NCI-H748 treated with DMSO at 0.1 percent for 48 hours (cell line): ENCODE measurements around the gene PBX4.
"Not testable (repeated sequence)": the region's sequence is repeated elsewhere in the genome, so short reads cannot be mapped to it uniquely, and the experiment has no call there.

Source experiments
- DNase-seq: peaks from one replicate; lab custom pipeline; 2025; lab: John Stamatoyannopoulos, UW

Gene PBX4

GRCh38 chr19:19618219-19619051, at the start of gene PBX4:
Gene PBX4, minus strand, starts transcription at chr19:19618687. Its CDS starts 58 bp downstream, at chr19:19618629.
- peak; percentile 98 for DNase-seq

DNA sequence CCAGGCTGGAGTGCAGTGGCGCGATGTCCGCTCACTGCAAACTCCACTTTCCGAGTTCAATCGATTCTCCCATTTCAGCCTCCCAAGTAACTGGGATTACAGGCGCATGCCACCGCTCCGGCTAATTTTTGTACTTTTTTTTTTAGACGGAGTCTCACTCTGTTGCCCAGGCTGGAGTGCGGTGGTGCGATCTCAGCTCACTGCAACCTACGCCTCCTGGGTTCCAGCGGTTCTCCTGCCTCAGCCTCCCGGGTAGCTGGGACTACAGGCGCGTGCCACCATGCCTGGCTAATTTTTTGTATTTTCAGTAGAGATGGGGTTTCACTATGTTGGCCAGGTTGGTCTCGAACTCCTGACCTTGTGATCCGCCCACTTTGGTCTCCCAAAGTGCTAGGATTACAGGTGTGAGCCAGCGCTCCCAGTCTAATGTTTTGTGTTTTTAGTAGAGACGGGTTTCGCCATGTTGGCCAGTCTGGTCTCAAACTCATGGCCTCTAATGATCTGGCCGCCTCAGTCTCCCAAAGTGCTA, 47.0 kb upstream of the PBX4 start:
- not testable (repeated sequence) for DNase-seq

DNA sequence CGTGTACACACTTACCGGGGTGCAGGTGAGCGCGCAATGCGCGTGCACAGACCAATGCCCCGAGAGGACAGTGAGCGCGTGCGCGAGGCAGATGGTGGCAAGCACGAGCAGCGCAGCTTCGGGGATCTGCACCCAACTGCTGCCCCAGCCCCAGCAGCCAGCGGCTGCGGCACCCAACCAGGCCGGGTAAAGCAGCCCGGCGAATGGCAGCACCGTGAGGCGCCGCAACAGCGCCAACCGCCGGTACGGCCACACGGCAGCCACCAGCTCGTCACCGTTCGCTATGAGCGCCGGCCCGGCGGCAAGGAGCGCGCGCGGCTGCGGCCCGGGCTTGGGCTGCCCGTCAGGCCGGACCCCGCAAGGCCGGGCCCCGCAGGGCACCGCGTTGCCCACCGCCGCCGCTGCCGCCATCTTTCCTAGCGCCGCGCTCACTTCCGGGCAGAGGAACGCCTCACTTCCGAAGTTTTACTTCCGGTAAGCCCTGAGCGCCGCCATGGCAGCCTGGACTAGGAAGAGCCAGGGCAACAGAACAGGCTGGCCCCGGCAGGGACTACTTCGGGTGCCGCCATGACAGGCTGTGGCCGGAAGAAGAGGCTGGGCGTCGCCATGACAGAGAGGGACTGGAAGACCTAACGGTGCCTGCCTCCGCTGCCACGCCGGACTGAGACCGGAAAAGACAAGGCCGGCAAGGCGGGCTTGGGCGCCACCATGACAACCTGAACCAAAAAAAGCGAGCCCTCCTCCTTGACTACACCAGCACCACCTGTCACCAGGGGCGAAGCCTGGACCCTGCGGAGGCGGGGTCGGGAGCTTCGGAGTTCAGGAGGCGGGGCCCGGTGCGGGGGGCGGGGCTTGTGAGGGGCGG, 45.0 kb upstream of the PBX4 start, which contains the start of gene ATP13A1:
Gene ATP13A1, minus strand, starts transcription at position 421 of the 865 bp plus-strand sequence. Its CDS starts 10 bp downstream, at position 411.
- DNase-seq = peak; percentile 92

DNA sequence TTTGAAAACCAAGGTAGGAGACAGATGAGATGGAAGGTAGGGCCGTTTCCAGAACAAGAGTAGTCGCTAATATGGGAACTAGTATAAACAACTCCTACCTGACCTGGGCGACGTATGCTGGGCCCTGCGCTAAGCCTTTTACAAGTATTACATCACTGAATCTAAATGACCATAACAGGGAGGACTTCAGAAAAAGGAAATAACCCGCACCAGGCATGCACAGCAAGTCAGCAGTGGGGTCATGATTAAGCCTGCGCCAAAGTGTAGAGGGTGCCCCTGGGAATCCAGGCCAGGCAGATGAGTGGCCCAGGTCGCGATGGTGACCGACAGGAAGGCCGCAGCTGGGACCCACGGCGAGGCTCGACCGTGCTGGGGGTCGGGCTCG, 44.4 kb upstream of the PBX4 start:
- DNase-seq = no peak

GRCh38 chr19:19662344-19662743, 43.9 kb upstream of the PBX4 start:
- DNase-seq = no peak

- DNase-seq = no peak
These were observed 43.3 kb upstream of the PBX4 start for GRCh38 chr19:19661675-19662251.

DNA sequence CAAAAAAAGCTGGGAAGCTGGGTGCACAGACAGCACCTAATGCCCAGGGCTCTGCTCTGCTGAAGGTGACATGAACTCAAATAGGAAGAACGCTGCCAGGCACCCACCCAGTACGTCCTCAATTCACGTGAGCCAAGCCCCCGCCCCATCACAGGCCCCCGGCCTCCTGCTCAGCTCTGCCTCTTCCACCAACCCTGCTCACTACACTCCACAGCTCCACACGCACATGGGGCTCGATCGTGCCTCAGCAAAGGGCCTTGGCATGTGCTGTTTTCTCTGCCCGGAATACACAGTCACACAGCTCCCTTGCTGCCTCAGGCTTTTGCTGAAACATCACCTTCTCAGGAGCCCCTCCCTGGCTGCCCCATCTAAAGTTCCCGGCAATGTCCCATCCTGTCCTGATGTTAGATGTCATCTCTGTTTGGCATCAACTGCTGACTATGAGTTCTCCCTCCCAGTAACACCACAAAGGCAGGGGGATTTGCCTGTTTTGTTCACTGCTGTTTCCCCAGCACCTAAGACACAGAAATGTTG, 42.7 kb upstream of the PBX4 start:
- DNase-seq = no peak

DNA sequence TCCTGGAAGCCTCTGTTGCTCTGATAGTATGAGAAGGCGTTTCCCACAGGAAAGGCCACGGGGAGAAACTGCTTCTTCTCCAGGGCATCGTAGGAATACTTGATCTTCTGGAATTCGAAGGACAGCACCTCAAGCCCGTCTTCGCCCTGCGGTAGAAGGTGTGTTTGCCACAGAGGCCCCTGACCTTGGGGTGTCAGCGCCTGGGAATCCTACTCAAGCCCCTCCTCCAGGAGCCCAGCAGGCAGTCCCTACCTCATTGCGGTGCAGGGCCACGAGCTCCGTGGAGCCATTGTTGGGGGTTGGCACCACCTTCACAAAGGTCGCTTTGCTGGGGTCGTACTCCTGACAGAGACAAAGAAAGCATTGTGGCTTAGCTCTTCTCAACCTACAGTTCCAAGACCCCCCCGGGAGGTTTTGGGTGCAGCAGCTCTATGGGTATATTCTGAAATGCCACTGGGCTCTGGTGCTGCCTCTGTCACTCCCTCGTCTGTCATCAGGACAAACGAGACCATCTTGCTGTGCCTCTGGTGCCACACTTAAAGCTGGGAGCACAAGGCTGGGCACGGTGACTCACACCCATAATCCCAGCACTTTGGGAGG, 41.3 kb upstream of the PBX4 start:
- DNase-seq = no peak

DNA sequence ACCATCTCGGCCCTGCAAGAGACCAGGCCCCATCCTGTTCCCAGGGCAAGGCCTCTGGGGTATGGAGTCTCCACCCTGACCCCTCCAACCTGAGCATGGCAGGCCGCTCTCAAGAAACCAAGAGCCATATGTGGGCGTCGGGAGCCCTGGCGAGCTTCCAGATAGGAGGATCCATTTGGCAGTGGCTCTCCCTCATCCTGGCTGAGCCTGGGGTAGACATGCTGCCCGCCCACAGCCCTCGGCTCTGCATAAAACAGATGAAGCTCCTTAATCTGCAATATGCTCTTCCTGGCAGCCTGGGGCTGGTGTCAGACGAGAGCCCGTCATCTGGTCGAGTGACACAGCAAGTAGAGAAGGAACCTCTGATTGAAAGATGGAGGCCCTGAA, 38.9 kb upstream of the PBX4 start:
- DNase-seq = no peak

DNA sequence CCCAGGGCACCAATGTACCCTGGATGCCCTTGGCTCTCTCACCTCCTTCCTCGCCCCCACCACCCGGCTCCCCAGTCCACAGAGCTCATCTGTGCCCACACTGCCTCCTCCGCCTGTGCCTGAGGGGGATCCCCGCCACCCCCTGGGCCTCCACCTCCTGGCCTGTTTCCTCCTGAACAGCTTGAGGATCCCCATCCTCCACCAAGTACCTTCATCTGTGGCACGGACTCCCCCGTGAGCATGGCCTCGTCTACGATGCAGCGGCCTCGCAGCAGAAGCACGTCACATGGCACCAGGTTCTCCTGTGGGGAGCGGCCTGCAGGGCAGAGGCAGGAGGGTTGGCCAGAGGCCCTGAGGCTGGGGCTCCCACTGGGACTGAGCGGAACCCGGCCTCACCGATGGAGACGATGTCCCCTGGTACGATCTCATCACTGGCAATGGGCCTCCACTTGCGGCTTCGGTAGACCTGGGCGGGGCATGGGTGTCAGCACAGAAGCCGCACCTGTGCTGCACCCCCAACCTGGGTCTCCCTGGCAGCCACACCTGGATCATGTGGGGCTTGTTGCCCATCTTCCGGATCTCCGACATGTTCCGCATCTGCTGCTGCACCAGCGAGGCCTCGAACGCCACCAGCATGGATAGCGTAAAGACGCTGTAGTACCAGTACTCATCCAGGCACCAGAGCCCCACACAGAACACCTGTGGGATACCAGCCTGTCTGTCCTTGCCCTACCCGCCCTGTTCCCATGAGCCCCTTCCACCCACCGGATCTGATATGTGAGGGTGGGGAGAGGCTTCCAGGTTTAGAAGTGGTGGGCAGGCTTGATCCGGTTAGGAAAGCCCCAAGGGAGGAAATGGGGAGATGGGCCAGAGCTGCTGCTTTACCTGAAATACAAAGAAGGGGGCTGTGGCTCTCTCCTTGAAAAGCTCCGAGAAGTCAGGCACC, 38.2 kb upstream of the PBX4 start:
- DNase-seq = no peak

DNA sequence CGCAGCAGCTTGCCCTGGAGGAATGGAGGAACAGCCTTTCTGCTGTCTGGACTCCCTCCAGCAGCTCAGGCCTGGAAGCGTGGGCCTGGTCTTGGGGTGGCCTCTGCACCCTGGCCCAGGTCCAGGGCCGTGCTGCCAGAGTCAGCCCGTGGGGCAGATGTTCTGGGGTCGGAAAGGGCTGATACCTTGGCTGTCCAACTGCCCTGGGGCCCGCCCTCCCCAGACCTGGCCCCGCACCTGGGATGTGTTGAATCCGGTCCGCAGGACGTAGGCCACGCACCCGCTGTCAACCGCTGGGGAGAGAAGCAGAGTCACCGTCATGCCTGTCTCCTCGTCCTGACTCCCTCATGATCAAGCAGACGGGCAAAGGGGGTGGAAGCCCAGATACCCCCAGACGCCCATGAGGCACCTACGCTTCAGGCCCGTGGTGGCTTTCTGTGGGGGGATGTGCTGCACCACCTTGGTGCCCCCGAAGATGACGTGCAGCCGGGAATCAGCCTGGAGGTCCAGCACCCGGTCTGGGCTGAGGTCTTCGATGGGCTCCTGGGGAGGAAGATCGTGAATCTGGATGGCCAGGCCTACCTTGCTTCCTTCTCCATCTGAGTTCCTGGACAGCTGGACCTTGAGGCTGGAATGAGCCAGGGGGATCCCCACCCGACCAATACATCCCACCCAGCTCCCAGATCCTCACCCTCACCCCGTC, 37.3 kb upstream of the PBX4 start:
- DNase-seq = no peak

- no peak for DNase-seq
These were observed 36.6 kb upstream of the PBX4 start for GRCh38 chr19:19655051-19655594.

- DNase-seq = no peak
These were observed 36.0 kb upstream of the PBX4 start for GRCh38 chr19:19654441-19654840.

DNA sequence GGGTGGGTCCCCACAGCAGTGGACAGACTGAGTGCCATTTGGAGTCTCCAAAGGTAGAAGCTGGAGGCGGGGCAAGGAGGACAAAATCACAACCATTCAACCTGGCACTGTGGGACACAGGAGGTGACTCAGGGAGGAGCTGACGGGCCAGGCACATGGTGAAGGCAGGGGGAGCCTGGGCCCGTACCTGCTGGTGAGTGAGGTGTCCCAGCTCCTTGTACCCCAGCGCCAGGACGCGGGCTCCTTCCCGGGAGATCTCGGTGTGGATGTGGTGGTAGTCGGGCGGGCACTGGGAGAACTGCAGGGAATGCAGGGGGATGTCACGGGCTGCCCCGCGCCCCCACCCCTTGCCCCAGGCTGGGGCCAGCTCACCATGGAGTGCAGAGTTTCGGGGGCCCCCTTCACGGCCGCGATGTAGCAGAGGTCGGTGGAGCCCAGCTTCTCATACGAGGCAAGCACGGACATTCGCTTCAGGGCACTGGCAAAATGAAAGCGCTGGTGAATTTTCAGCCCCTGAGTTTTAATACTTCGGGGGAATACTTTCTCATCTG, 35.2 kb upstream of the PBX4 start:
- no peak for DNase-seq

GRCh38 chr19:19652482-19653295, 34.2 kb upstream of the PBX4 start:
- no peak for DNase-seq

GRCh38 chr19:19651076-19651475, 32.6 kb upstream of the PBX4 start:
- no peak for DNase-seq

DNA sequence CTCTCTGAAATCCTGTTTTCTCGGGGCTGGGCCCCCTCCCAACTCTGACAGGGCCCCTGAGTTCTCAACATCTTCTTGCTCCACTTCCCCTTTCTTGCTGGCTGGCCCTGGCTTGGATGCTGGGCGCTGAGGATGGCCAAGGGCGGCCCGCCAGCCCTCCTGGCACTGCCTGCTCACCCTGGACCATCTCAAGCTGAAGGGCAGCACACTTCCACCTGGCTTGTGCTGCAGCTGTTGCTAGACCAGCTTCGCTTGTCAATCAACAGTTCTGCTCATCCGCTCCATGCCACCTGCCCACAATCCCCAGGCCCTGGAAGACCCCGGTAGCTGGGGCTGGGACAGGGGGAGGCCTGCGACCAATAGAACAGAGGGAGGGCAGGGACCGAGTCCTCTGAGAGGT, 31.8 kb upstream of the PBX4 start:
- no peak for DNase-seq

DNA sequence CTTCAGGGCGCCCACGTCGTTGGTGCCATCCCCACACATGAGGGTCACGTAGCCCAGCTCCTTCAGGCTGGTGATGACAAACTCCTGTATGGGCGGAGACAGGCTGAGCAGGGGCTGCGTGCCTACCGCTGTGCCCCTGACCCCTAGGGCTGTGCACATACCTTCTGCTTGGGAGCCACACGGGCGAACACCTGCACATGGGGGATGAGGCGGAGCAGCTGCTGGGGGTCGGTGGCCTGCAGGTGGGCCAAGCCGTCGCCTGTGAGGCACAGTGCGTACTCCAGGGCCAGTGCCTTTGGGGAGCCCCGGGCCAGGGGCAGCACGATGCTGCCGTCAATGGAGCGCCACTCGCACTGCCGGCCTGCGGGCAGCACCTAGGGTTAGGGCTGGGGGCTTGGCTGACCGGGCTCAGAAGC, 31.1 kb upstream of the PBX4 start:
- no peak for DNase-seq
